ENCODE results near the gene CAMTA1. TPM values are rescaled to one million over a fixed set of nuclear protein-coding genes. Genes with fewer than 3 reads are reported as not detected.

CAMTA1 gene
- total RNA-seq, 1 experiment from 2014 or later = 118 TPM

DNA sequence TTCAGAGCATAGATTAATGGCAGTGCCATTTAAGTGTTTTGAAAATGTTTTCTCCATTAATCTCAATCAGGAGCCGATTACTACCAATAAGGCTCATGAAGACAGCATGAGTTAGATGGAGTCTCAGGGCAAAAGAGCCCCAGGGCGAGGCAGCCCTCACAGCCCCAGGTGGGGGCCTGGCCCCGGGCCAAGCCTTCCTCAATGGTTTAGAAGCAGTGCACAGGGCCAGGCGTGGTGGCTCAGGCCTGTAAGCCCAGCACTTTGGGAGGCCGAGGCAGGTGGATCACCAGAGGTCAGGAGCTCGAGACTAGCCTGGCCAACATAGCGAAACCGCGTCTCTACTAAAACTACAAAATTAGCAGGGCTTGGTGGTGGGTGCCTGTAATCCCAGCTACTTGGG lies 637.7 kb downstream of the CAMTA1 start:
- no peak overlapping the region for H3K4me3 ChIP-seq (ENCODE audit: low read length)
- no peaks in the 10 kb centered on the region for H3K79me2 ChIP-seq (ENCODE audit: low read length)
- H3K4me2 ChIP-seq (ENCODE audit: low read depth, low read length, poor library complexity, severe bottlenecking) = no peak overlapping the region
- 0 out of 2 replicates have a peak, but pooled peaks cover 8% of the 10 kb centered on the region for H4K20me1 ChIP-seq (ENCODE audit: insufficient read depth, low read depth, low read length)
- no peak overlapping the region for H3K9ac ChIP-seq (ENCODE audit: low read length)
- H3K9me2 ChIP-seq (replicated peaks; ENCODE audit: insufficient read depth, low read length) = no peaks in the 10 kb centered on the region
- H3K9me3 ChIP-seq (ENCODE audit: low read length) = no peaks in the 10 kb centered on the region
- H3K27ac ChIP-seq (ENCODE audit: low read length) = no peak overlapping the region
- no peaks in the 10 kb centered on the region for H3K27me3 ChIP-seq (ENCODE audit: low read length)
- no peak for DNase-seq
- H2AFZ ChIP-seq (ENCODE audit: low read length) = no peak overlapping the region
- no peaks in the 10 kb centered on the region for H3K36me3 ChIP-seq (ENCODE audit: insufficient read depth, low read length)
- H3K4me1 ChIP-seq (ENCODE audit: low read length) = no peaks in the 10 kb centered on the region

DNA sequence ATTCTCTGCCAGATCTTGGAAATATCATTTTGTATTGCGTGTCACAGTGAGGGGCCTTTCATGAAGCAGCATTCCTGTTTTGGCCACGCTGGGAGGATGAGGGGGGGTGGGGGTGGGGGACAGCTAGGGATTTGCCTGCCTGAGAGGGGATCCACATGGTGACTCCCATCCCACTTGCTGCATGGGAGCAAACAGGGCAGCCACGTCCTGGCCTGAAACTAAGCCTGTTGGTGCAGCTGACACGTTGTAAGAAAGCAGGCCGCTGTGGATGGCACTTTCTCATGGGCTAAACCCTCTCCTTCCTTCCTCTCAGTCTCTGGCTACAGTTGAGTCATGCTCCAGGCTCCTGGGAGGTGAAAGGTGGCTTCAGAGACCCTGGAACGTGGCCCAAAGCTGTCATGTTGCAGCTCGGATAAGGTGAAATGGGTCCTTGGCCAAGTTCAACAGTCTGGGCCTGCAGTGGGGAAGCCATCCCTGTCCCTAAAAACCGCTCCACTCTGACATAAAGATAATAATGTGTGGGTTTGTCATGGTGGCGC lies 639.2 kb downstream of the CAMTA1 start:
- no peaks in the 10 kb centered on the region for H3K9me3 ChIP-seq (ENCODE audit: low read length)
- H4K20me1 ChIP-seq (ENCODE audit: insufficient read depth, low read depth, low read length) = 0 out of 2 replicates have a peak, but pooled peaks cover 7% of the 10 kb centered on the region
- H3K27me3 ChIP-seq (ENCODE audit: low read length) = no peaks in the 10 kb centered on the region
- DNase-seq = no peak
- no peak overlapping the region for H3K4me2 ChIP-seq (ENCODE audit: low read depth, low read length, poor library complexity, severe bottlenecking)
- H3K27ac ChIP-seq (ENCODE audit: low read length) = no peak overlapping the region
- no peaks in the 10 kb centered on the region for H3K36me3 ChIP-seq (ENCODE audit: insufficient read depth, low read length)
- H2AFZ ChIP-seq (ENCODE audit: low read length) = no peak overlapping the region
- H3K9ac ChIP-seq (ENCODE audit: low read length) = no peak overlapping the region
- H3K4me1 ChIP-seq (ENCODE audit: low read length) = no peaks in the 10 kb centered on the region
- H3K79me2 ChIP-seq (ENCODE audit: low read length) = no peaks in the 10 kb centered on the region
- H3K9me2 ChIP-seq (replicated peaks; ENCODE audit: insufficient read depth, low read length) = no peaks in the 10 kb centered on the region
- no peak overlapping the region for H3K4me3 ChIP-seq (ENCODE audit: low read length)

DNA sequence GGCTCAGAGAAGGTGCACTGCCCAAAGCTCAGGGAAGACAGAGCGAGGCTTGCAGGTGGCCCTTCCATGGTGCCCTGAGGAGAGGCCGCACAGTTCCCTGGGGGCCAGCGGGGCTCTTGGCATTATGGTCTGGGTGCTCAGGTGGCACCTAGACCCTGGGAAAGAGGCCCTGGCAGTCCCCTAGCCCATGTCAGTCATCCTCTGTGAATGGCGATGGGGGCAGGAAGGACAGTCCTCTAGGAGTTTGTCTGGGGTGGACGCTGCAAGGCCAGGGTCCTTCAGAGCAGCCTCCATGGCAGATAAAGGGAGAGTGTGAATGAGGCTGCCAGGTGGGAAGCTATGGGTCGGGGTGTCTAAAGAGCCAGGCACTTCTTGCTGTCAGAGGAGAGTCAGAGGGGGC lies 640.0 kb downstream of the CAMTA1 start:
- Histone ChIP-seq H2AFZ (ENCODE audit: low read length) (no peak overlapping the region), H3K4me2 (ENCODE audit: low read depth, low read length, poor library complexity, severe bottlenecking) (no peak overlapping the region), H3K9me3 (ENCODE audit: low read length) (no peaks in the 10 kb centered on the region), H3K4me3 (ENCODE audit: low read length) (no peak overlapping the region), H3K9me2 (replicated peaks; ENCODE audit: insufficient read depth, low read length) (no peaks in the 10 kb centered on the region), H4K20me1 (ENCODE audit: insufficient read depth, low read depth, low read length) (0 out of 2 replicates have a peak, but pooled peaks cover 3% of the 10 kb centered on the region), H3K4me1 (ENCODE audit: low read length) (no peaks in the 10 kb centered on the region), H3K27me3 (ENCODE audit: low read length) (no peaks in the 10 kb centered on the region), H3K79me2 (ENCODE audit: low read length) (no peaks in the 10 kb centered on the region), H3K27ac (ENCODE audit: low read length) (no peak overlapping the region), H3K9ac (ENCODE audit: low read length) (no peak overlapping the region), H3K36me3 (ENCODE audit: insufficient read depth, low read length) (no peaks in the 10 kb centered on the region)
- DNase-seq = no peak

DNA sequence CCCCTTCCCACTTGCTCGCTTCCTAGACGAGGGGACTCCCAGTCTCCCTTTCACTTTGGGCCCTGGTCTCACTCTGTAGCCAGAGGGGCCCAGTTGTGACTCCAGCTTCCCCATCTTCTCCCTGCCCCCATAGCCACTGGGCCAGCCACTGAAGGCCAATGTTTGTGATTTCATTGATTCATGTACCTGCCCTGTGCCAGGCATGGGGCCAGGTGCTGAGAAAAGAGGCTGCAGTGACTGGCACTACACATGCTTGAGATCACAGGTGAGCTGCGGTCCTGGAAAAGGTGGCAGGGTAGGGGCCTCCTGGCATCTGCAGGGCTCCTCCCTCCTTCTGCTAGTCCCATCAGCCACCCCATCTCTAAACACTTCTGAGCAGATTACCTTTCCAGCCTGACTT lies 640.5 kb downstream of the CAMTA1 start:
- no peak overlapping the region for H2AFZ ChIP-seq (ENCODE audit: low read length)
- H3K9ac ChIP-seq (ENCODE audit: low read length) = no peak overlapping the region
- no peaks in the 10 kb centered on the region for H3K36me3 ChIP-seq (ENCODE audit: insufficient read depth, low read length)
- H3K9me2 ChIP-seq (replicated peaks; ENCODE audit: insufficient read depth, low read length) = no peaks in the 10 kb centered on the region
- no peak for DNase-seq
- H3K27ac ChIP-seq (ENCODE audit: low read length) = no peak overlapping the region
- no peak overlapping the region for H3K4me3 ChIP-seq (ENCODE audit: low read length)
- no peaks in the 10 kb centered on the region for H3K79me2 ChIP-seq (ENCODE audit: low read length)
- H3K9me3 ChIP-seq (ENCODE audit: low read length) = no peaks in the 10 kb centered on the region
- no peaks in the 10 kb centered on the region for H3K27me3 ChIP-seq (ENCODE audit: low read length)
- 0 out of 2 replicates have a peak, but pooled peaks cover 3% of the 10 kb centered on the region for H4K20me1 ChIP-seq (ENCODE audit: insufficient read depth, low read depth, low read length)
- no peak overlapping the region for H3K4me2 ChIP-seq (ENCODE audit: low read depth, low read length, poor library complexity, severe bottlenecking)
- no peaks in the 10 kb centered on the region for H3K4me1 ChIP-seq (ENCODE audit: low read length)

DNA sequence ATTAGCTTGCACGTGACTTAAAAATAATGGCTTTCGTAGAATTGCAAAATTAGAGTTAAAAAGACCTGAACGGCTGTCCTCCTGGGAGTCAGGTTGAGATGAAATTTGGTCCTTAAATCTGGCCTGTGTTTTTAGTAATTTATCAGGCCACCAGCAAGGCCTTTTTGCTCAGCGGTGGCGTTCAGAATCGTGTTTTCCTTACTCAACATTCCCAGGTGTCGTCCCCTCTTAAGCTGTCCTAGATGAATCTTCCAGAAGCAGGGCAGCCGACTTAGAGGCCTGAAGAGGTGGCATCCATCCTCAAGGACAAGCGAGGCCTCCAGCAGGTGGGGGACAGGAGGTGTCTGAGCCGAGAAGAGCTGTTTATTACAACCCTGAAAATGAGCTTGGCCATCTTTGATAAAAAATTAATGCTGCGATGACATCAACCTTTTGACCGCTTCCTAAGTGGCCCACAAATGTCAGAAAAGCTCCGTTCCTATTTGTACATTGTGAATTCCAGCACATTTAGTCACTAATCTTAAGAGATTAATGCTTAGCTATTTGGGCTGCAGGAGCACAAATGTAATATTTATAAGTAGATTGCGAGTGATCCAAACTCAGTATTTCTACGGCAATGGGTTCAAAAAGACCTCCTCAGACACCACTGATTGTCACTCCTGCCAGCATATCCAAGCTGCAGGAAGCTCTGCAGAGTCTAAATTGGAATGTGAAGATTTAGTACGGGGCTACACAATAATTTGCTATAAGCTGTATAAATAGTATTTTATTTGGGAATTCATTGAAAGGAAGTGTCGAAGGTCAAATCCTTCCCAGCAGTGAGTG lies 641.7 kb downstream of the CAMTA1 start:
- Histone ChIP-seq H3K36me3 (ENCODE audit: insufficient read depth, low read length) (no peaks in the 10 kb centered on the region), H3K4me3 (ENCODE audit: low read length) (no peak overlapping the region), H3K9me3 (ENCODE audit: low read length) (no peaks in the 10 kb centered on the region), H3K4me2 (ENCODE audit: low read depth, low read length, poor library complexity, severe bottlenecking) (no peak overlapping the region), H3K4me1 (ENCODE audit: low read length) (no peaks in the 10 kb centered on the region), H3K79me2 (ENCODE audit: low read length) (no peaks in the 10 kb centered on the region), H2AFZ (ENCODE audit: low read length) (no peak overlapping the region), H3K9ac (ENCODE audit: low read length) (no peak overlapping the region), H3K9me2 (replicated peaks; ENCODE audit: insufficient read depth, low read length) (no peaks in the 10 kb centered on the region), H3K27me3 (ENCODE audit: low read length) (no peaks in the 10 kb centered on the region), H3K27ac (ENCODE audit: low read length) (no peak overlapping the region), H4K20me1 (ENCODE audit: insufficient read depth, low read depth, low read length) (0 out of 2 replicates have a peak, but pooled peaks cover 3% of the 10 kb centered on the region)
- DNase-seq = no peak

DNA sequence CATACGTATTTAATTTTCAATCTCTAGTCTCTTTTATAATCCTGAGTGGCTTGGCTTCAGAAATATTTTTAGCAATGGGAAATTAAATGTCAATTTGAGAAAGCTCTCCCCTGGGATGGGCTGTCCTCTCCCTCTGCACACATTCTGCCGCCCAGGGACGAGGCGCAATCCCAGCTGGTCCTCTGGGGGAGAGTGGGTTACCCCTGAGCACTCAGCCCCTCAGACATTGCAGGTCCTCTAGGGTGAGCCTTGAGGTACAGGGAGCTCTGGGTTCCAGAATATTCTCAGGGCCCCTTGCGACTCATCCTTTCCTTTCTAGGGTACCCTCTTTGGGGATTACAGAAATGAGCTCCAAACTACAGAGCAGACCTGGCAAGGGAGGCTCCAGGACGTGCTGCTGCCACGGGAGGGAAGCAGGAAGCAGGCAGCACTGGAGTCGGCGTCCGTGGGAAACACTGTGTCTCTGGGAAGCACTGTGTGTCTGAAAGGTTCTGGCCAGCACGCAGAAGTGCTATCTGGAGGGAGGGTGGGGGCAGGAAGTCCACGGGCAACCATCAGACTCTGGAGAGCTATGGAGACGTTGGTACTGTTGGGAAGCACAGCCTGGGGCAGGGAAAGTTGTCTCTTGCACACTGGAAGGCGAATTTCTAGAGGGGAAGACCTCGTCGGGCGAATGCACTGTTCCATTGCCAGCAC lies 642.5 kb downstream of the CAMTA1 start:
- Histone ChIP-seq H3K9me3 (ENCODE audit: low read length) (no peaks in the 10 kb centered on the region), H3K36me3 (ENCODE audit: insufficient read depth, low read length) (no peaks in the 10 kb centered on the region), H4K20me1 (ENCODE audit: insufficient read depth, low read depth, low read length) (0 out of 2 replicates have a peak, but pooled peaks cover 3% of the 10 kb centered on the region), H3K4me2 (ENCODE audit: low read depth, low read length, poor library complexity, severe bottlenecking) (no peak overlapping the region), H3K27me3 (ENCODE audit: low read length) (no peaks in the 10 kb centered on the region), H3K9me2 (replicated peaks; ENCODE audit: insufficient read depth, low read length) (no peaks in the 10 kb centered on the region), H3K9ac (ENCODE audit: low read length) (no peak overlapping the region), H2AFZ (ENCODE audit: low read length) (no peak overlapping the region), H3K4me1 (ENCODE audit: low read length) (no peaks in the 10 kb centered on the region), H3K79me2 (ENCODE audit: low read length) (no peaks in the 10 kb centered on the region), H3K4me3 (ENCODE audit: low read length) (no peak overlapping the region), H3K27ac (ENCODE audit: low read length) (no peak overlapping the region)
- no peak for DNase-seq

DNA sequence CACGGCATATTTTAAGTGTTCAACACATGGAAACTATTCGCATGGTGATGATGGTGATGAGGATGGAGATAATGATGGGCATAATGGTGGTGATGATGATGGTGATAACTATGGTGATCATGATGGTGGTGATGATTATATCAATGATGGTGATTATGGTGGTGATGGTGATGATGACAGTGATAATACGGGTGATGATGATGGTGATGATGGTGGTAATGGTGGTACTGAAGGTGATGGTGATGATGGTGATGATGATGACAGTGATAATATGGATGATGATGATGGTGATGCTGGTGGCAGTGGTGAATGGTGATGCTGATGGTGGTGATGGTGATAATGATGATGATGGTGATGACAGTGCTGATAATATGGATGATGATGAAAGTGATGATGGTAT lies 644.0 kb downstream of the CAMTA1 start:
- Histone ChIP-seq H3K4me3 (ENCODE audit: low read length) (no peak overlapping the region), H3K4me1 (ENCODE audit: low read length) (no peaks in the 10 kb centered on the region), H3K27me3 (ENCODE audit: low read length) (no peaks in the 10 kb centered on the region), H3K9ac (ENCODE audit: low read length) (no peak overlapping the region), H3K27ac (ENCODE audit: low read length) (no peak overlapping the region), H3K9me3 (ENCODE audit: low read length) (no peaks in the 10 kb centered on the region), H3K79me2 (ENCODE audit: low read length) (no peaks in the 10 kb centered on the region), H3K4me2 (ENCODE audit: low read depth, low read length, poor library complexity, severe bottlenecking) (no peak overlapping the region), H4K20me1 (ENCODE audit: insufficient read depth, low read depth, low read length) (peaks cover 6% of the 10 kb centered on the region; the same call in 1 of the 2 replicates), H3K36me3 (ENCODE audit: insufficient read depth, low read length) (no peaks in the 10 kb centered on the region), H3K9me2 (replicated peaks; ENCODE audit: insufficient read depth, low read length) (no peaks in the 10 kb centered on the region), H2AFZ (ENCODE audit: low read length) (no peak overlapping the region)
- DNase-seq = no peak

DNA sequence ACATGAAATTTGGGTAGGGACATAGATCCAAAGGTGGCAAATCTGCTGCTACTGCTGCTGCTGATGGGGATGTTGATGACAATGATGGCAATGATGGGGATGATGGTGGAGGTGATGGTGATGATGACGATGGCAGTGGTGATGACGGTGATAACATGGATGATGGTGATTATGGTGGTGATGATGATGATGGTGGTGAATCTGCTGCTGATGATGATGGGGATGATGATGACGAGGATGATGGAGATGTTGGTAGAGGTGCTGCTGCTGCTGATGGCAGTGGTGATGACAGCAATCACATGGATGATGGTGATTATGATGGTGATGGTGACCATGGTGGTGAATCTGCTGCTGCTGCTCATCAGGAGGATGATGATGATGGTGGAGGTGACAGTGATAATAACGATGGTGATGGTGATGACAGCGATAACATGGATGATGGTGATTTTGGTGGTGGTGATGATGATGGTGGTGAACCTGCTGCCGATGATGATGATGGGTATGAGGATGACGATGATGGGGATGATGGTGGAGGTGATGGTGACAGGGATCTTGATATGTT lies 644.9 kb downstream of the CAMTA1 start:
- H3K27me3 ChIP-seq (ENCODE audit: low read length) = no peaks in the 10 kb centered on the region
- H3K9me2 ChIP-seq (replicated peaks; ENCODE audit: insufficient read depth, low read length) = no peaks in the 10 kb centered on the region
- no peak overlapping the region for H2AFZ ChIP-seq (ENCODE audit: low read length)
- DNase-seq = no peak
- no peaks in the 10 kb centered on the region for H3K79me2 ChIP-seq (ENCODE audit: low read length)
- H3K36me3 ChIP-seq (ENCODE audit: insufficient read depth, low read length) = no peaks in the 10 kb centered on the region
- no peak overlapping the region for H3K4me2 ChIP-seq (ENCODE audit: low read depth, low read length, poor library complexity, severe bottlenecking)
- H3K4me1 ChIP-seq (ENCODE audit: low read length) = no peaks in the 10 kb centered on the region
- H3K9ac ChIP-seq (ENCODE audit: low read length) = no peak overlapping the region
- no peak overlapping the region for H3K27ac ChIP-seq (ENCODE audit: low read length)
- H4K20me1 ChIP-seq (ENCODE audit: insufficient read depth, low read depth, low read length) = peaks cover 6% of the 10 kb centered on the region; the same call in 1 of the 2 replicates
- H3K4me3 ChIP-seq (ENCODE audit: low read length) = no peak overlapping the region
- no peaks in the 10 kb centered on the region for H3K9me3 ChIP-seq (ENCODE audit: low read length)
